ENCODE measurements around the gene SHANK2. TPM values are rescaled to one million over a fixed set of nuclear protein-coding genes. Genes with fewer than 3 reads are reported as not detected.
A peak's percentile ranks its signal among the peaks of the same experiment; 100 is the strongest.

Gene SHANK2
- total RNA-seq, 1 donor from 2014 or later: 0.32 TPM

DNA sequence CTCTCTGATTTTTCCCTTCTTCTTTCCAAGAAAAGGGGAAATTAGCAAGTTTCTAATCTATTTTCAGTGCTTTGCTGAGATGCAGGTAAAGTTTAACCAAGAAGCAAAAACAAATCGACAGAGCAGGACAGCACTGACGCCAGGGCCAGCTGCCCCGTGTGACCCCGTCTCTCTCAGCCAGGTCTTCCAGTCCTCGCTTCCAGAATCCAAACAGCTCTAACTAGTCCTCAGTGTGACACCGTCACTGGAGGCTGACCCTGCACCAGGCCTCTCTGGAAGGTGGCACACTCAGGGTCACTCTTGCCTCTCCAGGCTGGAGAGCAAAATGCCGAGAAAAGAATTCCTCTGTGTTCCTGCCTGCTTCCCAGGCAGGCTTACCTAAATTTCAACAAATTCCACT lies 44.8 kb downstream of the SHANK2 start:
- no peak for DNase-seq
- ATAC-seq: no peak
- intact Hi-C loops (cut with micrococcal nuclease): no loop called here

DNA sequence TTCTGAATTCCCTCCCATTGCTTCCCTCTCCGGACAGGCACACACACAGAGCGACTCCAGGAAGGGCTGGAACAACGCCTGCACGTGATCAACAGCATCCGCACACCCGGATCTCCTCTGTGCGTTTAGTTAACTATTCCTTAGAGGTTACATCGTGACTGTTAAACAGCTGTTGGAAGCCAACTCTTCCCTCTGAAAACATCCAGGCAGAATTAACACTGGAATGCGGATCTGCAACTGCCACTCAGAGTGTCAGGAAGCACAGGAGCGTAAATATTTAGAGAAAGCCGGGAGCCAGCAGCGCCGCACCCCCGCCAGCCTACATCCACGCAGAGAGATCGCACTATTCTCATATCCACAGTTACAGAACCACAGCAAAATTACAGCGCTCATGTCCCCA lies 46.2 kb downstream of the SHANK2 start:
- ATAC-seq (peak; percentile 57), DNase-seq (peak; percentile 45)
- intact Hi-C loops (cut with micrococcal nuclease): no loop called here

DNA sequence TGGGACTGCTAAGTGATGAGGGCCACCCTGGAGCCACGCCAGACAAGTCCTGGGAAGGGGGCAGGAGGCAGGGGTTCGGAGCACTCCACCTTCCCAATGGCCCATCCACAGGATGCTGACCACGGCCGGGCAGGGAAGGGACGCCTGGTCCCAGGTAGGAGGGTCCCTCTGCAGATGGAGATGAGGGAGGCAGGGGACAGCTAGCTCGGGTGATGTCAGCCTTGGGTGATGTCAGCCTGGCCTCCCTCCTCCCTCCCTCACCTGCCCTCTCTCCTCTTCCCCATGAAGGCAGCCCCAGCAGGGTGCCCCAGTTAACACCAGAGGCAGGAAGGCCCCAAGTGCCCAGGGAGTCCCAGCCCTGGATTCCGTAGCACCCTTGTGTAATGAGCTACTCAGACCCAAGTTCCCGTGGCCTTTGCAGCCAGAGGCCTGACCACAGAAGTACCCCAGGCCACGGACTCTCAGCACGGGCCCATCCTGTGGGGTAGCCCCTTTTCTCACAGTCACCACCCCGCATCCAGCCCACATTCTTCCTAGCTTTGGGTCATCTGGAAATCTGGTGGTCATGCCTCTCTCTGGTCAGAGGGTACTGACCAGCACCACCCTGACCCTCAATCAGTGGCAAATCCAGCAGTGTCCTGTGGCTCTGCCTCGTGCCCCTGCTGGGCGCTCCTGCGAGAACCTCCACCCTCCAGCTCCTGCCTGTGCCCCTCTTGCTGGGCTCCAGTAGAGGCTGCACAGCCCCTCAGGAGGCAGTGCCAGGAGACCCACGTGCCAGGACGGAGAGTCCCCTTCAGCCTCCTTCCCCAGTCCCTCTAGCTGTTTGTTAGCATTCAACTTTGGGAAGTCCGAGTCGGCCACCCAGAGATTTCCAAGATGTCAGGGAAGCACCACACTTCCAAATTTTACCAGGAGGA lies 47.4 kb downstream of the SHANK2 start:
- ATAC-seq: no peak
- intact Hi-C loops (cut with micrococcal nuclease): no loop called here
- peak; percentile 15 for DNase-seq

DNA sequence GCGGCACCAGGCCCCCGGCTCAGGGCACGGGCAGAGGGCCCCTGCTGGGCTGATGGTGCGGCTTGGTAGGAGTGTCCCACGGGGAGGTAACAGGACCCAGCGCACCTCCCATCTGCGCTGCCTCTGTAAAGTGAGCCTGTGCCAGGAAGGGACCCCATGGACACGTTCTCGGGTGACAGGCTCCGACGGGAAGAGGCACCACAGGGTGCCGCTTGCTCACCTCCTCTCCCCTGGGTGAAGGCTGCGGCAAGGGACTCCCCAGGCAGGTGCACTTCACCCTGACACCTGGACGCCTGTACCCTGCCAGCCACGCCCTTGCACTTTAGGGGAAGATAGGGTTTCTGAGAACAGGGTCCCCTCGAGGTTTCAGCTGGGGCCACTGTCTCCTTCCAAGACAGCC lies 48.1 kb downstream of the SHANK2 start:
- intact Hi-C loops (cut with micrococcal nuclease): no loop called here
- ATAC-seq (no peak), DNase-seq (no peak)

DNA sequence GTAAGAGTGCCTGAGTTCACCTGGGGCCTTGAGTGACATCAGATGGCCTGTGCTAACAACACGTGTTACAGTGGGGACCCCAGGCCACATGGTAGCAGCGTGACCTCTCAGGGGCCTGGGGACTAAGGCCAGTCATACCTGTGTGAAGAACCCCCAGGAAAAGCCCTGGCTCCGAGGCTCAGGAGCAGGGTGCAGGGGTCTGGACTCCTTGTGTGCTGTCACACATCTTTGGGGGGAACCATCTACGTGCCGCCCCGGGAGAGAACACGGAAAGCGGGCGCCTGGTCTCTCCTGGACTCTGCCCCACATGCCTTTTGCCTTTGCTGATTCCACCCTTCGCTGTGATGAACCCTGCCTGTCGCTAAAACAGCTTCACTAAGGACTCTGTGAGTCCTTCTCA lies 48.7 kb downstream of the SHANK2 start:
- no peak for ATAC-seq
- no peak for DNase-seq
- intact Hi-C loops (cut with micrococcal nuclease): no loop called here

DNA sequence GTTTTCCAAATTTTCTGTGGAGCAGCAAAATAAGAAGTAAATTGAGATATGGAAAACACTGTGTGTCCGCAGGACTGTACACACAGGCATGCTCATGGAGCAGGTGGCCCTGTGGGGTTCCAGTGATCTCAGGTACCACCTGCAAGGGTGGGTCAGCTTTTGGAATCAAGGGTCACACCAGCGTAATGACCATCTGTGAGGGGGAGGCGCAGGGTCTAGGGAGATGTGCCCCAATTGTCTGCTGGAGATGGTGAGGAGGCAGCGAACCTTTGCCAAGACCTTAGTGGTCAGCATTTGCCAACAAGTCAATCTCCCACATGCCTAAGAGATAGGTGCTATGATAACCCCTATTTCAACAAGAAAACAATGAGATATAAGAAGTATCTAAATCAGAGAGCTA lies 49.4 kb downstream of the SHANK2 start:
- DNase-seq: no peak
- ATAC-seq: no peak
- intact Hi-C loops (cut with micrococcal nuclease): no loop called here

DNA sequence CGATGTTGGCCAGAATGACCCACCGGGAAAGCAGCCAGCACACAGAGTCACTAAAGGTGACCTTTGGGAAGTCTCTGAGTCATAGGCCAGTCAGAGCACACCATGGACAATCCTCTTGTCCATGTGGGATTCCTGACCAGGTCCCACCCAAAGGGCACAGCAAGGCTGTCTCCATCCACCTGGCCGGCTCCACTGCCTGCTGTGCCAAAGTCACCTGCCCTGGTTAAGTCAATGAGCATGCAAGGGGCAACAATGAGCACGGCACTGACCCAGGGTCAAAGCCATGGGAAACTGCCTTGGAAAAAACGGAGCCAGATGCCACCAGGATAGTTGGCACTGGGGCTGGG lies 49.8 kb downstream of the SHANK2 start:
- intact Hi-C loops (cut with micrococcal nuclease): no loop called here
- ATAC-seq: no peak
- DNase-seq: no peak

Other genes starting within 250 kb of the SHANK2 start
- gene DHCR7, start 195.8 kb upstream of the SHANK2 start, total RNA-seq: 41.3 TPM
- 20.5 TPM for gene NADSYN1, start 200.6 kb upstream of the SHANK2 start, total RNA-seq

Measured in left ventricle myocardium superior (tissue), 1 donor.